Activated naive CD4-positive, alpha-beta T cell treated with anti-CD3 and anti-CD28 coated beads, Interleukin-2, amount 10 ng/mL, durations not matched to agents 7 days and 5 days (primary cell): Measurements from ENCODE around the gene SNAP91.
A peak's percentile ranks its signal among the peaks of the same experiment; 100 is the strongest.
"Not testable (repeated sequence)": the region's sequence is repeated elsewhere in the genome, so short reads cannot be mapped to it uniquely, and the experiment has no call there.

Source experiments
- CTCF ChIA-PET: fragments of 350-600 bp; sonication (Branson Sonifier 250); formaldehyde crosslinking; loops from one replicate; lab custom pipeline; 2021; ENCODE audit warnings: antibody characterized with exemption; lab: Charles Lee
- DNase-seq: peaks from one replicate; pipeline ENCODE4 v3.0.0-alpha.2; 2020
- H3K27ac Mint-ChIP-seq: one replicate; pipeline ENCODE4 v1.8.0; 2021; ENCODE audit warnings: mild to moderate bottlenecking, moderate library complexity, mixed read lengths
- H3K27me3 Mint-ChIP-seq: one replicate; pipeline ENCODE4 v1.8.0; 2021; ENCODE audit warnings: mild to moderate bottlenecking, mixed read lengths
- H3K36me3 Mint-ChIP-seq: one replicate; pipeline ENCODE4 v1.8.0; 2021; ENCODE audit warnings: mixed read lengths
- H3K4me1 Mint-ChIP-seq: one replicate; pipeline ENCODE4 v1.8.0; 2021; ENCODE audit warnings: mixed read lengths
- H3K4me3 Mint-ChIP-seq: one replicate; pipeline ENCODE4 v1.8.0; 2021; ENCODE audit warnings: mild to moderate bottlenecking, moderate library complexity, mixed read lengths
- H3K9me3 Mint-ChIP-seq: one replicate; pipeline ENCODE4 v1.8.0; 2021; ENCODE audit warnings: mixed read lengths

The SNAP91 gene

GRCh38 chr6:83550482-83550881 is 158.4 kb downstream of the SNAP91 start:
- H3K4me3 Mint-ChIP-seq, H3K9me3 Mint-ChIP-seq, H3K4me1 Mint-ChIP-seq, CTCF ChIA-PET, H3K36me3 Mint-ChIP-seq, H3K27ac Mint-ChIP-seq, DNase-seq, H3K27me3 Mint-ChIP-seq: not testable (repeated sequence)

- peaks cover 7% of the 10 kb centered on the region for H3K9me3 Mint-ChIP-seq
- peak; percentile 23 for DNase-seq
- no peaks in the 10 kb centered on the region for H3K27me3 Mint-ChIP-seq
- no peaks in the 10 kb centered on the region for H3K36me3 Mint-ChIP-seq
- CTCF ChIA-PET = interaction anchor here (1.0 kb wide), 1 partner anchor 11 kb away, joined by 3 read pairs; no protein-coding TSS in a partner anchor
- peaks cover 7% of the 10 kb centered on the region for H3K4me1 Mint-ChIP-seq
- no peak overlapping the region for H3K4me3 Mint-ChIP-seq
- H3K27ac Mint-ChIP-seq = no peak overlapping the region
These were observed 162.3 kb downstream of the SNAP91 start for GRCh38 chr6:83546636-83547035.

GRCh38 chr6:83539678-83540077 is 169.2 kb downstream of the SNAP91 start:
- DNase-seq = no peak
- no peaks in the 10 kb centered on the region for H3K36me3 Mint-ChIP-seq
- H3K9me3 Mint-ChIP-seq = no peaks in the 10 kb centered on the region
- H3K4me1 Mint-ChIP-seq = no peaks in the 10 kb centered on the region
- peaks cover 8% of the 10 kb centered on the region for H3K27me3 Mint-ChIP-seq
- CTCF ChIA-PET = no interaction called here
- H3K4me3 Mint-ChIP-seq = no peak overlapping the region
- no peak overlapping the region for H3K27ac Mint-ChIP-seq

- no peak overlapping the region for H3K4me3 Mint-ChIP-seq
- H3K27me3 Mint-ChIP-seq = peaks cover 8% of the 10 kb centered on the region
- H3K4me1 Mint-ChIP-seq = no peaks in the 10 kb centered on the region
- CTCF ChIA-PET = interaction anchor here (0.5 to 1.0 kb wide), 9 partner anchors 8 to 314 kb away, joined by 3 to 5 read pairs (median 3); no protein-coding TSS in a partner anchor
- H3K27ac Mint-ChIP-seq = no peak overlapping the region
- DNase-seq = no peak
- no peaks in the 10 kb centered on the region for H3K9me3 Mint-ChIP-seq
- no peaks in the 10 kb centered on the region for H3K36me3 Mint-ChIP-seq
These were observed 172.0 kb downstream of the SNAP91 start for GRCh38 chr6:83536647-83537589.

DNA sequence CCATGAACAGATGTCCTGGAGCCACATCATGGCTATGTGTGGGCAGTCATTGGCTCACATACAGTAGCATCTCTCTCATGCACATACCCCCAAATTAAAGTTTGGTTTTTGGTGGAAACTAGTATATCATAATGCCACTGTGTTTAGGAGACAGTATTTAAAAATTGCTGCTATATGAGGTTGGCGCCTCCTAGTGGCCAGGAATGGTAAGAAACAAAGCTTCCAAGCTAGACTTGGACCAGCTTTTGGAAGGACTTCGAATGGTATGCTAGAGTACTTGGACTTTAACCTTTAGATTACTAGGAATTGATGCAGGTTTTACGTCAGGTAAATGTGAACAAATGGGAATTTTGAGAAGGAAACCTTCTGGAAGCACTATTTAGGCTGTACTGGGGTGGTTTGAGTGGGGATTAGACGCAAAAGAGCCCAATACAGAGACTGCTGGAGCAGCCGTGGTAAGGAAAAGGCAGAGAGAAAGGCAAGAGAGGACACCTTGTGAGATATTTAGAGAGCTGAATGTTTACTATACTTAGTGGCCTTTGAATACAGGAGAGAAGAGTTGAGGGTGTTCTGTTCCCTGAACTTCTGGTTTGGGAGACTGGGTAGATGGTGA is 172.8 kb downstream of the SNAP91 start:
- Mint-ChIP-seq H3K4me3 (no peak overlapping the region), H3K27me3 (peaks cover 8% of the 10 kb centered on the region), H3K4me1 (no peaks in the 10 kb centered on the region), H3K36me3 (no peaks in the 10 kb centered on the region), H3K27ac (no peak overlapping the region), H3K9me3 (no peaks in the 10 kb centered on the region)
- DNase-seq = peak; percentile 60
- CTCF ChIA-PET = interaction anchor here (0.5 to 1.0 kb wide), 9 partner anchors 8 to 313 kb away, joined by 3 to 5 read pairs (median 3); no protein-coding TSS in a partner anchor

DNA sequence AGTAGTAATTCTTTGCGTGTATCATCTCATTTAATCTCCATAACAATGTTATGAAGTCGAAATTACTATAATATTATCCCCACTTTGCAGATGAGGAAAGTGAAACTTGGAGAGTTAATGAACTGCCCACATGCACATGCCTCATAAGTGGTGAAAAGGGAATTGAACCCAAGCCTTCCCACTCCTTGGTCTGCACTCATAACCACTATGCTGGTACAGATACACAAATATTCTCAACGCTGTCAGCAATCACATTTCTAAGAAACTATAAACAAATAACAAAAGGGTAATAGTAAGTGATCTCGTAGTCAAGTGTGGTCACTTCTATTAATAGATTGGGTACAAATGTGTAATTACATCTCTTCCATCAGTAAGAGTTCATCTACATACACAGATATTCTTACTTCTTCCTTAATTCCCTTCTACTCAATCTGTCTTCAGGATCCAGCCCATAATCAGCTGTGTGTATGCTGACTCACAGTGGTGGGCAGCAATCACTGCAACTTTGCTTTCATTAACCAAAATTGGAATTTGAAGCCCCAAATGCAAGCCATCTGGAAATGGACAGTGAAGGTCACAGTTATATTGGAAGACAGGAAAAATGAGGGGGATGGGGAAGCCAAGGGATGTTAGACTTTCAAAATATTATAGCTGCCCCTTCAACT is 190.0 kb downstream of the SNAP91 start:
- Mint-ChIP-seq H3K4me1 (no peaks in the 10 kb centered on the region), H3K27ac (no peak overlapping the region), H3K4me3 (no peak overlapping the region), H3K36me3 (no peaks in the 10 kb centered on the region), H3K9me3 (no peaks in the 10 kb centered on the region), H3K27me3 (peaks cover under 1% of the 10 kb centered on the region)
- CTCF ChIA-PET = interaction anchor here (0.8 kb wide), 1 partner anchor 296 kb away, joined by 3 read pairs; no protein-coding TSS in a partner anchor
- DNase-seq = no peak

- CTCF ChIA-PET = no interaction called here
- Mint-ChIP-seq H3K4me3 (no peak overlapping the region), H3K36me3 (no peaks in the 10 kb centered on the region), H3K4me1 (no peaks in the 10 kb centered on the region), H3K27me3 (peaks cover 9% of the 10 kb centered on the region), H3K27ac (no peak overlapping the region), H3K9me3 (no peaks in the 10 kb centered on the region)
- DNase-seq = no peak
These were observed 191.4 kb downstream of the SNAP91 start for GRCh38 chr6:83517500-83517899.

- Mint-ChIP-seq H3K36me3 (no peaks in the 10 kb centered on the region), H3K4me1 (peaks cover 3% of the 10 kb centered on the region), H3K9me3 (no peaks in the 10 kb centered on the region), H3K27ac (no peak overlapping the region), H3K4me3 (no peak overlapping the region), H3K27me3 (peaks cover 27% of the 10 kb centered on the region)
- CTCF ChIA-PET = interaction anchor here (0.7 to 7.4 kb wide), 6 partner anchors 292 to 1266 kb away, joined by 3 to 64 read pairs (median 8); partner anchors contain the start of genes DOP1A and UBE3D
- DNase-seq = peak; percentile 33
These were observed 193.9 kb downstream of the SNAP91 start for GRCh38 chr6:83514866-83515466.

DNA sequence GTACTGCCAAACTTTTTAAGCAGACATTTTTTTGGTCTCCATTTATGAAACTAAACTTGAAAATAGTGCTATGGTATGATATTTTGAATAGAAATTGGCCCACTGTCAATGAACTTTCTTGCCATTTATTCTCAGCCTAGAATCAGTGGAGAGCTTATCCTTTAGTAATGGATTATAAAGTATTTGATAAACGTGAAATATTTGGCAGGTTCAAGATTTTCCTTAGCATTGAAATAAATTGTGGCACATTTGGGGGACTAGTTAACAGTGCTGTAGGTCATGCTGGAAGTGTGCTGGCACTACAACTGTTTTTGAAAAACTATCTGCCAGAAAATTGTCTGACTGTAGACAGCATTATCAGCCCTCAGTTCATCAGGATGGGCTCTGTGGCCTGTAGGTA is 194.4 kb downstream of the SNAP91 start:
- CTCF ChIA-PET = interaction anchor here (0.9 to 7.4 kb wide), 9 partner anchors 9 to 1265 kb away, joined by 3 to 64 read pairs (median 5); partner anchors contain the start of genes DOP1A and UBE3D
- Mint-ChIP-seq H3K4me3 (no peak overlapping the region), H3K4me1 (peaks cover 3% of the 10 kb centered on the region)

DNA sequence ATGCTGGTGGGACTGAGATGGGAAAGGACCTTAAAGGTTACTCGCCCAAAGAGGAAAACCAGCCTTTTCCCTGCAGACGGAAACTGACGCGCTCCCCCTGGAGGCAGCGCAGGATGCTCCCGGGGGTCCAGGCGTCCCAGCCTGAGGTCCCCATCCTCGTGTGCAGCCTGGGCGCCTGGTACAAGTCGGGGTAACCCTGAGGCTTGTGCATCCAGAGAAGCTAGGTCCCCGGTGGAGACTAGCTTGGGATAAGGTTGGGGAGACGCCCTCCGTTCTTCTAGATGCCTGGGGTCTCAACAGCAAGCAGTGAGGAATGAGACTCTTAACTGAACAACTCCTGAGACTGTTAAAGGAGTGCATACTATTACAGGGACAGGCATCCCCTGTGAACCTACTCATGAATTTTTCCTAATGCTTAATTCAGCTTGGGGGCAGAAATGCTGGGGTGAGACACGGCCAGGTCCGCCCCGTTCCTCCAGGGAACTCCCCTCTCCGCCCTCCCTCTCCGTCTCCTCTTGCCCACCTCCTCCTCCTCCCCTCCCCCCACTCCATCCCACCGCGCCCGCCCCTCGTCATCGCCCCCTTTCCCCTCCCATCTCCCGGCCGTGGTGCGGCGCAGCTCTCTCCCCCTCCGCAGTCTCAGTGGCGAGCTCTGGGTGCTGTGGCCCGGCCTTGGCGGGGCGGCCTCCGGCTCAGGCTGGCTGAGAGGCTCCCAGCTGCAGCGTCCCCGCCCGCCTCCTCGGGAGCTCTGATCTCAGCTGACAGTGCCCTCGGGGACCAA is 196.8 kb downstream of the SNAP91 start, which contains the start of gene PRSS35:
PRSS35 (plus strand) TSS at position 634 of the 781 bp plus-strand sequence. CDS start 10,908 bp downstream, outside the sequence.
- Mint-ChIP-seq H3K27ac (no peak within 1 kb of the TSS), H3K4me3 (no peak within 1 kb of the TSS), H3K27me3 (peaks cover 27% of the 10 kb centered on the region), H3K9me3 (no peaks in the 10 kb centered on the region), H3K4me1 (peaks cover 3% of the 10 kb centered on the region), H3K36me3 (no peaks in the 10 kb centered on the region)
- CTCF ChIA-PET = interaction anchor here (3.1 to 7.4 kb wide), 3 partner anchors 289 to 446 kb away, joined by 10 to 64 read pairs (median 36); partner anchors contain the start of genes DOP1A and UBE3D
- DNase-seq = no peak

More for the DNA sequence above, 194.4 kb downstream of the SNAP91 start:
- Mint-ChIP-seq H3K36me3 (no peaks in the 10 kb centered on the region), H3K27ac (no peak overlapping the region), H3K9me3 (no peaks in the 10 kb centered on the region), H3K27me3 (peaks cover 27% of the 10 kb centered on the region)
- no peak for DNase-seq

DNA sequence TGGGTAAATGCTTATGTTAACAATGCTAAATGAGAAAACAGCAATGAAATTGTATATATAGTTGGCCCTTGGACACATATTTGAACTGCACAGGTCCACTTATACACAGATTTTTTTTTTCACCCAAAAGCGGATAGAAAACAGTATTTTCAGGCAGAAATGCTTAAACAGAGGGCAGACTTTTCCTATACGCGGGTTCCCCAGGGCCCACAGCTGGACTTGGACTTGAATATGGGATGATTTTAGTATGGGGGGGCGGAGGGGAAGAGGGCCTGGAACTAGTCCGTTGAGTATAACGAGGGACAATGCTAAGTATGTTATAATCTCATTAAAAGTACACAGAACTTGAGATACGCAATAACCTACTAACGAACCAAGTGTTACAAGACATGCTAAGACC is 197.6 kb downstream of the SNAP91 start:
- Mint-ChIP-seq H3K4me3 (no peak overlapping the region), H3K9me3 (no peaks in the 10 kb centered on the region), H3K27ac (no peak overlapping the region), H3K27me3 (peaks cover 27% of the 10 kb centered on the region), H3K36me3 (no peaks in the 10 kb centered on the region), H3K4me1 (peaks cover 3% of the 10 kb centered on the region)
- CTCF ChIA-PET = interaction anchor here (3.1 to 7.4 kb wide), 3 partner anchors 289 to 445 kb away, joined by 10 to 64 read pairs (median 36); partner anchors contain the start of genes DOP1A and UBE3D
- no peak for DNase-seq

GRCh38 chr6:83510791-83511190 is 198.1 kb downstream of the SNAP91 start:
- Mint-ChIP-seq H3K4me1 (peaks cover 3% of the 10 kb centered on the region), H3K27me3 (peaks cover 27% of the 10 kb centered on the region), H3K27ac (no peak overlapping the region), H3K36me3 (no peaks in the 10 kb centered on the region), H3K9me3 (no peaks in the 10 kb centered on the region), H3K4me3 (no peak overlapping the region)
- DNase-seq = no peak
- CTCF ChIA-PET = interaction anchor here (3.1 to 7.4 kb wide), 3 partner anchors 288 to 444 kb away, joined by 10 to 64 read pairs (median 36); partner anchors contain the start of genes DOP1A and UBE3D
